Neural crest cell (in vitro differentiated cells): Measurements from ENCODE around the gene WWOX. TPM values are rescaled to one million over a fixed set of nuclear protein-coding genes. Genes with fewer than 3 reads are reported as not detected.

Experiments used
- DNase-seq: peaks from one replicate; pipeline ENCODE4 v3.0.0; 2021; ENCODE audit warnings: low read depth, mixed read lengths, low spot score
- H3K27ac Mint-ChIP-seq: one replicate; pipeline ENCODE4 v1.8.0; 2021; ENCODE audit warnings: mild to moderate bottlenecking, mixed read lengths; ENCODE audit not compliant: unreplicated experiment
- H3K27me3 Mint-ChIP-seq: 2 replicates; pipeline ENCODE4 v1.8.0; 2021; ENCODE audit warnings: low read depth, mild to moderate bottlenecking, mixed read lengths
- H3K36me3 Mint-ChIP-seq: 2 replicates; pipeline ENCODE4 v1.8.0; 2021; ENCODE audit warnings: low read depth, mild to moderate bottlenecking, mixed read lengths
- H3K4me1 Mint-ChIP-seq: 2 replicates; pipeline ENCODE4 v1.8.0; 2021; ENCODE audit warnings: mixed read lengths
- H3K4me3 Mint-ChIP-seq: one replicate; pipeline ENCODE4 v1.8.0; 2021; ENCODE audit warnings: mild to moderate bottlenecking, mixed read lengths
- H3K9me3 Mint-ChIP-seq: 2 replicates; pipeline ENCODE4 v1.8.0; 2021; ENCODE audit warnings: mixed read lengths
- total RNA-seq: library from RNA; stranded (reverse); gene quantifications from 2 replicates; pipeline ENCODE4 v1.2.1, GENCODE V29; 2021
- TF ChIP-seq, protein P1 (sequence below): fragments of 200-600 bp; sonication (generic); conservative IDR thresholded peaks from 2 replicates; pipeline ENCODE4 v1.5.0; 2021; ENCODE audit warnings: antibody characterized with exemption, mild to moderate bottlenecking

WWOX gene
- total RNA-seq, 1 donor from 2014 or later: 30.5 TPM

GRCh38 chr16:78650339-78651074 is 551.1 kb downstream of the WWOX start:
- no peak overlapping the region for H3K4me3 Mint-ChIP-seq
- peaks cover 4% of the 10 kb centered on the region for H3K4me1 Mint-ChIP-seq
- H3K9me3 Mint-ChIP-seq: peaks cover 3% of the 10 kb centered on the region
- H3K27ac Mint-ChIP-seq: no peak overlapping the region
- no peak for DNase-seq
- no peaks in the 10 kb centered on the region for H3K36me3 Mint-ChIP-seq
- no peaks in the 10 kb centered on the region for H3K27me3 Mint-ChIP-seq
- TF ChIP-seq, protein P1, sequence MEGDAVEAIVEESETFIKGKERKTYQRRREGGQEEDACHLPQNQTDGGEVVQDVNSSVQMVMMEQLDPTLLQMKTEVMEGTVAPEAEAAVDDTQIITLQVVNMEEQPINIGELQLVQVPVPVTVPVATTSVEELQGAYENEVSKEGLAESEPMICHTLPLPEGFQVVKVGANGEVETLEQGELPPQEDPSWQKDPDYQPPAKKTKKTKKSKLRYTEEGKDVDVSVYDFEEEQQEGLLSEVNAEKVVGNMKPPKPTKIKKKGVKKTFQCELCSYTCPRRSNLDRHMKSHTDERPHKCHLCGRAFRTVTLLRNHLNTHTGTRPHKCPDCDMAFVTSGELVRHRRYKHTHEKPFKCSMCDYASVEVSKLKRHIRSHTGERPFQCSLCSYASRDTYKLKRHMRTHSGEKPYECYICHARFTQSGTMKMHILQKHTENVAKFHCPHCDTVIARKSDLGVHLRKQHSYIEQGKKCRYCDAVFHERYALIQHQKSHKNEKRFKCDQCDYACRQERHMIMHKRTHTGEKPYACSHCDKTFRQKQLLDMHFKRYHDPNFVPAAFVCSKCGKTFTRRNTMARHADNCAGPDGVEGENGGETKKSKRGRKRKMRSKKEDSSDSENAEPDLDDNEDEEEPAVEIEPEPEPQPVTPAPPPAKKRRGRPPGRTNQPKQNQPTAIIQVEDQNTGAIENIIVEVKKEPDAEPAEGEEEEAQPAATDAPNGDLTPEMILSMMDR: no peak

GRCh38 chr16:78654929-78655328 is 555.5 kb downstream of the WWOX start:
- H3K36me3 Mint-ChIP-seq: no peaks in the 10 kb centered on the region
- H3K27me3 Mint-ChIP-seq: no peaks in the 10 kb centered on the region
- no peak for DNase-seq
- H3K27ac Mint-ChIP-seq: no peak overlapping the region
- TF ChIP-seq, protein P1: no peak
- no peak overlapping the region for H3K4me3 Mint-ChIP-seq
- H3K9me3 Mint-ChIP-seq: no peaks in the 10 kb centered on the region
- H3K4me1 Mint-ChIP-seq: peaks cover 7% of the 10 kb centered on the region

DNA sequence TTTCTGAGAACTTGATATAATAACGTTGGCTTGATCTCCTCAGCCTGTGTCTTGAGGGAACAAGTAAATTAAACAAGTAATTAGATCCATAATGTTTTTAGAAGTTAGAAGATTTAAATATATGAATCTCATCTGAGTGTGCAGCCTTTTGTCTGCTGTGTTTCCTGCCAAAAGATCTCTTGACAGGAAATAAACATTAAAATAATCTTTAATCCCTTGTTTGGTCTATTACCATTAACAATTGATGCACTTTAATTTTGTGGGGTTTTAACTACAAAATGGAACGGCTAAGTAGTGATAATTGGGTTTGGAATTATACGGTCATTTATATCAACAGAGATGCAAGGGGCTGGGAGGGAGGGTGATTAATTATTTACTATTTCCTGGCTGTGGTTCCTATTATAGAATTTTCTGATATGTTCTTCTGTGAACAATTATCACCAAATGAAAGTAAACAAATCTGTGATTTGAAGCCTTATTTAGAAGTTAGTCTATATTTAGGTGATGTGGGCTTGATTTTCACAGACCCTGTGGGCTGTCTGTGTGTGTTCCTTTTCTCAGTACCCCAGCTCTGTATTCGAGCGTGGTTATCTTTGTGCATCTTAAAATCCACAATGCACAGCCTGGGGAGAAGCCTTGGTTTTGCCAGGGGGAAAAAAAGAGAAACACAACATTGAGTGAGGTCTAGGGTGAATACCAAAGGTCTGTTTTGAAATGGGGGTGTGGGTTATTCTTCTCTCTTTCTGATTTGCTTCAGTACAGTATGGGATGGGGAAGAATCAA is 556.1 kb downstream of the WWOX start:
- H3K4me3 Mint-ChIP-seq: no peak overlapping the region
- no peaks in the 10 kb centered on the region for H3K27me3 Mint-ChIP-seq
- peaks cover 13% of the 10 kb centered on the region for H3K4me1 Mint-ChIP-seq
- no peaks in the 10 kb centered on the region for H3K36me3 Mint-ChIP-seq
- DNase-seq: no peak
- TF ChIP-seq, protein P1: no peak
- no peak overlapping the region for H3K27ac Mint-ChIP-seq
- H3K9me3 Mint-ChIP-seq: no peaks in the 10 kb centered on the region

DNA sequence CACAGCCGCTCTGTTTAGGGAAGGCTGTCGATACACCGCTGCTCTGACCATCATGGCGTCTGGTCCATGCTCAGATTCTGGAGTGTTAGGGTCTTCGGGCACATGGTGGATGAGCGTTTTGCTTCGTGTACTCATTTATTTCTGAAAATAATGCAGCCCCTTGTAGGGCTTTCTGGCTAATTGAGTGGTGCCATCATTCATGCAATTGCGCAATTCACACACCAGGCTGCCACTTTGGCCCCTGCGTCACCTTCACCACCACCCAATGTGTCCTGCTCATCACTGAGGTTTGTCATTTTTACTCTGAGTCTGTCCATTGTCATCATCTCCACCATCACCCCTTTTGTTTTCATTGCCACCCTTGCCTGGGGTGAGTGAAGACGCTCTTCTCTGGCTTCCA is 557.4 kb downstream of the WWOX start:
- H3K9me3 Mint-ChIP-seq: no peaks in the 10 kb centered on the region
- peak overlapping the region; percentile 29 for H3K27ac Mint-ChIP-seq
- H3K27me3 Mint-ChIP-seq: no peaks in the 10 kb centered on the region
- peaks cover 13% of the 10 kb centered on the region for H3K4me1 Mint-ChIP-seq
- TF ChIP-seq, protein P1: no peak
- no peak overlapping the region for H3K4me3 Mint-ChIP-seq
- DNase-seq: no peak
- H3K36me3 Mint-ChIP-seq: no peaks in the 10 kb centered on the region

DNA sequence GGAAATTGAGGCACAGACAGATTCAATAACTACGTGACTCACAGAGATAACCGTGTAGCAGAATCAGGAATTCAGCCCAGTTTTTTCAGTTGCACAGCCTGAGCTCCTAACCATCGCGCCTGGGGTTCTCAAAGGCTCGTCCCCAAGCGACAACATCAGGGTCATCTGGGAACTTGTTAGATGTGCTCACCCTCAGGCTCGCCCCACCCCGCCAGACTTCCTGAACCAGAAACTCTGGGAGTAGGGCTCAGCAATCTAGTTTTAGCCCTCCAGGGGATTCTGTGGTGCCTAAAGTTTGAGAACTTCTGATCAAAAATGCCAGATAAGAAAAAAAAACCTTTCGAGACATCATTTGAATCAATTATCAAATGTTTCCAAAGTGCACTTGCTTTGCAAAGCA is 559.8 kb downstream of the WWOX start:
- TF ChIP-seq, protein P1: no peak
- H3K27ac Mint-ChIP-seq: no peak overlapping the region
- no peak for DNase-seq
- H3K27me3 Mint-ChIP-seq: no peaks in the 10 kb centered on the region
- H3K4me3 Mint-ChIP-seq: no peak overlapping the region
- H3K9me3 Mint-ChIP-seq: no peaks in the 10 kb centered on the region
- peaks cover 19% of the 10 kb centered on the region for H3K4me1 Mint-ChIP-seq
- H3K36me3 Mint-ChIP-seq: no peaks in the 10 kb centered on the region
